CD14-positive monocyte (primary cell): ENCODE data around the gene WDPCP. TPM values are rescaled to one million over a fixed set of nuclear protein-coding genes. Genes with fewer than 3 reads are reported as not detected.
A peak's percentile ranks its signal among the peaks of the same experiment; 100 is the strongest.
"Not testable (repeated sequence)": the region's sequence is repeated elsewhere in the genome, so short reads cannot be mapped to it uniquely, and the experiment has no call there.

Experiments
- DNase-seq, 3 donors: peaks; one replicate each; pipeline ENCODE4 v3.0.0-alpha.2; 2011 to 2022
- H2AFZ ChIP-seq: 2 replicates; pipeline ENCODE4 v1.6.0; 2012; ENCODE audit warnings: mild to moderate bottlenecking, low read depth, low read length, inconsistent platforms; ENCODE audit not compliant: insufficient read depth, poor library complexity, severe bottlenecking
- H3K27ac ChIP-seq, 2 donors: 1 replicate in 1 of 2; 2 replicates in 1 of 2; pipeline ENCODE4 v1.5.1; 2012 to 2013; ENCODE audit warnings: low read length in 2 of 2, control low read depth in 1 of 2, inconsistent platforms in 1 of 2, low read depth in 1 of 2, mild to moderate bottlenecking in 1 of 2
- H3K27me3 ChIP-seq, 2 donors: one replicate each; pipeline versions ENCODE4 v1.6.0 to v1.6.1; 2011 to 2013; ENCODE audit warnings: low read length in 2 of 2; ENCODE audit not compliant: control insufficient read depth in 2 of 2, insufficient read depth in 2 of 2
- H3K36me3 ChIP-seq, 2 donors: replicated peaks in 1 of 2; 1 replicate in 1 of 2; 2 replicates in 1 of 2; pipeline versions ENCODE4 v1.5.1 to v1.6.1; 2012 to 2013; ENCODE audit warnings: low read length in 2 of 2, control low read depth in 1 of 2, inconsistent platforms in 1 of 2, mild to moderate bottlenecking in 1 of 2; ENCODE audit not compliant: insufficient read depth in 2 of 2, control insufficient read depth in 1 of 2
- H3K4me1 ChIP-seq, 2 donors: 1 replicate in 1 of 2; 2 replicates in 1 of 2; pipeline versions ENCODE4 v1.5.1 to v1.6.1; 2012 to 2013; ENCODE audit warnings: low read length in 2 of 2, control low read depth in 1 of 2, inconsistent platforms in 1 of 2, mild to moderate bottlenecking in 1 of 2, moderate library complexity in 1 of 2; ENCODE audit not compliant: insufficient read depth in 2 of 2, control insufficient read depth in 1 of 2
- H3K4me2 ChIP-seq: replicated peaks from 2 replicates; pipeline ENCODE3; 2012; ENCODE audit warnings: low read length, moderate library complexity, mild to moderate bottlenecking; ENCODE audit not compliant: poor library complexity, severe bottlenecking; ENCODE audit errors: extremely low read depth
- H3K4me3 ChIP-seq, 3 experiments: fragments of 200-600 bp in 1 of 3; sonication (generic) in 1 of 3; replicated peaks in 1 of 3; 1 replicate in 2 of 3; 2 replicates in 1 of 3; pipeline ENCODE4 v1.5.1; 2011 to 2013; ENCODE audit warnings: low read length in 3 of 3, mild to moderate bottlenecking in 3 of 3, control low read depth in 2 of 3, low read depth in 2 of 3, inconsistent platforms in 1 of 3, moderate library complexity in 1 of 3
- H3K79me2 ChIP-seq: 2 replicates; pipeline ENCODE4 v1.6.0; 2012; ENCODE audit warnings: mild to moderate bottlenecking, control low read depth, inconsistent platforms, low read length, moderate library complexity; ENCODE audit not compliant: insufficient read depth
- H3K9ac ChIP-seq: 2 replicates; pipeline ENCODE4 v1.6.0; 2017; ENCODE audit warnings: low read length, mild to moderate bottlenecking; ENCODE audit not compliant: insufficient read depth, poor library complexity, severe bottlenecking
- H3K9me3 ChIP-seq, 2 donors: replicated peaks in 1 of 2; 1 replicate in 1 of 2; 2 replicates in 1 of 2; pipeline versions ENCODE4 v1.5.1 to v1.6.1; 2012 to 2013; ENCODE audit warnings: low read length in 2 of 2, control low read depth in 1 of 2; ENCODE audit not compliant: control insufficient read depth in 1 of 2, insufficient read depth in 1 of 2
- H4K20me1 ChIP-seq: 2 replicates; pipeline ENCODE4 v1.6.0; 2012; ENCODE audit warnings: mild to moderate bottlenecking, low read length, control low read depth, moderate library complexity; ENCODE audit not compliant: insufficient read depth
- H3K27ac Mint-ChIP-seq, 7 donors: one replicate each; pipeline ENCODE4 v1.8.0; 2020; ENCODE audit warnings: mild to moderate bottlenecking in 7 of 7, mixed read lengths in 7 of 7, moderate library complexity in 6 of 7, inconsistent platforms in 2 of 7
- H3K27me3 Mint-ChIP-seq, 3 donors: one replicate each; pipeline ENCODE4 v1.8.0; 2021 to 2022; ENCODE audit warnings: low read depth in 3 of 3, mild to moderate bottlenecking in 3 of 3, mixed read lengths in 3 of 3, moderate library complexity in 3 of 3, inconsistent platforms in 1 of 3
- H3K36me3 Mint-ChIP-seq, 2 donors: one replicate each; pipeline ENCODE4 v1.8.0; 2020; ENCODE audit warnings: mixed read lengths in 2 of 2, inconsistent platforms in 1 of 2, mild to moderate bottlenecking in 1 of 2
- H3K4me1 Mint-ChIP-seq: one replicate; pipeline ENCODE4 v1.8.0; 2020; ENCODE audit warnings: mild to moderate bottlenecking, mixed read lengths
- H3K4me3 Mint-ChIP-seq, 2 donors: one replicate each; pipeline ENCODE4 v1.8.0; 2020; ENCODE audit warnings: mild to moderate bottlenecking in 2 of 2, mixed read lengths in 2 of 2, moderate library complexity in 1 of 2
- H3K9me3 Mint-ChIP-seq, 7 donors: one replicate each; pipeline ENCODE4 v1.8.0; 2020 to 2022; ENCODE audit warnings: mixed read lengths in 7 of 7, mild to moderate bottlenecking in 6 of 7, moderate library complexity in 6 of 7, inconsistent platforms in 2 of 7
- WGBS: methylation state at CpG from one replicate; pipeline ENCODE4 v1.1.5; 2013; ENCODE audit warnings: missing lambda C conversion rate; ENCODE audit not compliant: insufficient coverage; 5-methylcytosine and 5-hydroxymethylcytosine counted together
- intact Hi-C, 2 donors: fragments of 100-400 bp; cut with micrococcal nuclease; formaldehyde crosslinking; loops; one replicate each; pipeline versions ENCODE4 v1.15.0 to v1.15.1; 2023
- polyA plus RNA-seq, 3 donors: library from polyadenylated mRNA; depleted of rRNA in 1 of 3; unstranded in 2 of 3; stranded (reverse) in 1 of 3; fragments of 300-500 nt in 2 of 3; fragments of >200 nt in 1 of 3; fragmentation: Illumina TruSeq in 2 of 3; gene quantifications; 1 replicate in 2 of 3; 2 replicates in 1 of 3; pipeline ENCODE4 v1.2.3, GENCODE V29; 2012 to 2021
- TF ChIP-seq, protein P1 (sequence below): fragments of 200-600 bp; IDR thresholded peaks from one replicate; pipeline ENCODE4 v1.8.0; 2022; ENCODE audit warnings: antibody characterized with exemption, mild to moderate bottlenecking

The WDPCP gene
- polyA plus RNA-seq, 3 donors, result 3.3 to 5.2 (median 3.7) TPM

DNA sequence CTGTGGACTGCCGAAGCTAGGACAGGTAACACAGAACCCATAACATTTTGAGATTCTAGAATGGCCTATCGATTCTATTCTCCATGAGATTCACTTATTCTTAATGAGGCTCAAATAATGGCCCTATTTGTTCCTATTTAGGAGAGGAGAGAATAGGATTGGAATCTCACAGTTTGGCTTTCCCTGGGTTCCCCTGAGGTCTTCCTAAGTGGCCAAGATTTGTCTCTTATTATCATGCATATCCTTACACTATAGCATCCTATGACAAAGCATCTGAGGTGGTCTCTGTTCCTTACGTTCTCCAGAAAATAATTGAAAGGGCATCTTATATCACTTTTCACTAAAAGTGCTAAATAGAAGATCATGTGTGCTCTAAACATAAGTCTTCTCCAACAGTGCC is 9.5 kb downstream of the WDPCP start:
- Histone ChIP-seq H3K4me2 (no peak overlapping the region), H3K36me3 (no peaks in the 10 kb centered on the region), H3K4me1 (no peaks in the 10 kb centered on the region), H3K4me3 (no peak overlapping the region), H3K9me3 (peaks cover 0 to 8% of the 10 kb centered on the region in 2 donors), H3K9ac (no peak overlapping the region), H2AFZ (no peak overlapping the region), H4K20me1 (no peaks in the 10 kb centered on the region), H3K27ac (no peak overlapping the region), H3K27me3 (no peaks in the 10 kb centered on the region), H3K79me2 (peaks cover 29% of the 10 kb centered on the region)
- no peak for DNase-seq
- intact Hi-C loops, result no loop called here
- no CpG with 5 or more reads among the region's 3 CpGs for WGBS
- peaks cover 0 to 2% (median 0%) of the 10 kb centered on the region in 3 donors for H3K27me3 Mint-ChIP-seq
- peaks cover 3% of the 10 kb centered on the region in 2 donors for H3K36me3 Mint-ChIP-seq
- peaks cover 3 to 8% (median 5%) of the 10 kb centered on the region in 7 donors for H3K9me3 Mint-ChIP-seq
- peaks cover 7% of the 10 kb centered on the region for H3K4me1 Mint-ChIP-seq
- TF ChIP-seq, protein P1, sequence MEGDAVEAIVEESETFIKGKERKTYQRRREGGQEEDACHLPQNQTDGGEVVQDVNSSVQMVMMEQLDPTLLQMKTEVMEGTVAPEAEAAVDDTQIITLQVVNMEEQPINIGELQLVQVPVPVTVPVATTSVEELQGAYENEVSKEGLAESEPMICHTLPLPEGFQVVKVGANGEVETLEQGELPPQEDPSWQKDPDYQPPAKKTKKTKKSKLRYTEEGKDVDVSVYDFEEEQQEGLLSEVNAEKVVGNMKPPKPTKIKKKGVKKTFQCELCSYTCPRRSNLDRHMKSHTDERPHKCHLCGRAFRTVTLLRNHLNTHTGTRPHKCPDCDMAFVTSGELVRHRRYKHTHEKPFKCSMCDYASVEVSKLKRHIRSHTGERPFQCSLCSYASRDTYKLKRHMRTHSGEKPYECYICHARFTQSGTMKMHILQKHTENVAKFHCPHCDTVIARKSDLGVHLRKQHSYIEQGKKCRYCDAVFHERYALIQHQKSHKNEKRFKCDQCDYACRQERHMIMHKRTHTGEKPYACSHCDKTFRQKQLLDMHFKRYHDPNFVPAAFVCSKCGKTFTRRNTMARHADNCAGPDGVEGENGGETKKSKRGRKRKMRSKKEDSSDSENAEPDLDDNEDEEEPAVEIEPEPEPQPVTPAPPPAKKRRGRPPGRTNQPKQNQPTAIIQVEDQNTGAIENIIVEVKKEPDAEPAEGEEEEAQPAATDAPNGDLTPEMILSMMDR, result no peak
- no peak overlapping the region for H3K27ac Mint-ChIP-seq
- H3K4me3 Mint-ChIP-seq, result no peak overlapping the region

DNA sequence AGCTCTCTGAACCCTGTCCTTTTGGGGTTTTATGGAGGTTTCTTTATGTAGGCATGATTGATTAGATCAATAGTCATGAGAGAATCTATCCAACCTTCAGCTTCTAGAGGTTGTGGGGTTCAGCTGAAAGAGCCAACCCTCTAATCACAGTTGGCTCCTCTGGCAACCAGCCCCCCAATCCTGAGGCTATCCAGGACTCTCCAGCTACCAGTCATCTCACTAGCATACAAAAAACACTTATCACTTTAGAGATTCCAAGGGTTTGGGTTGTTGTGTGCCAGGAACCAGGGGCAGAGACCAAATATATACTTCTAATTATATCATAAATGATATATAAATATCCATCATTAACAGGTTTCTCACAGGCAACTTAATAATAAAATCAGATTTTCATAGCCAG is 11.7 kb downstream of the WDPCP start:
- H3K27me3 ChIP-seq, result no peaks in the 10 kb centered on the region
- H3K9me3 ChIP-seq, result peaks cover 3 to 8% of the 10 kb centered on the region in 2 donors
- Mint-ChIP-seq H3K9me3 (peaks cover 6 to 18% (median 12%) of the 10 kb centered on the region in 7 donors), H3K4me1 (peaks cover 4% of the 10 kb centered on the region), H3K27me3 (peaks cover 0 to 2% (median 0%) of the 10 kb centered on the region in 3 donors), H3K4me3 (no peak overlapping the region), H3K27ac (no peak overlapping the region), H3K36me3 (peaks cover 3% of the 10 kb centered on the region in 2 donors)
- H3K4me3 ChIP-seq, result no peak overlapping the region
- TF ChIP-seq, protein P1, result no peak
- no peak overlapping the region for H3K9ac ChIP-seq
- intact Hi-C loops, result no loop called here
- H3K27ac ChIP-seq, result no peak overlapping the region
- no peaks in the 10 kb centered on the region for H3K4me1 ChIP-seq
- H4K20me1 ChIP-seq, result no peaks in the 10 kb centered on the region
- no peak overlapping the region for H2AFZ ChIP-seq
- no peak overlapping the region for H3K4me2 ChIP-seq
- peaks cover 20% of the 10 kb centered on the region for H3K79me2 ChIP-seq
- no peaks in the 10 kb centered on the region for H3K36me3 ChIP-seq
- no peak for DNase-seq

DNA sequence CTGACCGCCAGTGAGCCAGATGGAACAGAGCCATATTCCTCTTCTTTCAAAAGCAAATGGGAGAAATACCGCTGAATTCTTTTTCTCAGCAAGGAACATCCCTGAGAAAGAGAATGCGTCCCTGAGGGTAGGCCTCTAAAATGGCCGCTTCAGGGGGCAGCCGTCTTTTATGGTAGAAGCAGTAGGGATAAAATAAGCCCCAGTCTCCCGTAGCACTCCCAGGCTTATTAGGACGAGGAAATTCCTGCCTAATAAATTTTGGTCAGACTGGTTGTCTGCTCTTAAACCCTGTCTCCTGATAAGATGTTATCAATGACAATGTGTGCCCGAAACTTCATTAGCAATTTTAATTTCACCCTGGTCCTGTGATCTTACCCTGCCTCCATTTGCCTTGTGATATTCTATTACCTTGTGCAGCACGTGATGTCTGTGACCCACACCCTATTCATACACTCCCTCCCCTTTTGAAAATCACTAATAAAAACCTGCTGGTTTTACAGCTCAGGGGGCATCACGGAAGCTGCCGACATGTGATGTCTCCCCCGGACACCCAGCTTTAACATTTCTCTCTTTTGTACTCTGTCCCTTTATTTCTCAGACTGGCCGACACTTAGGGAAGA is 14.4 kb downstream of the WDPCP start:
- Mint-ChIP-seq H3K9me3 (peaks cover 11 to 22% (median 17%) of the 10 kb centered on the region in 7 donors), H3K27ac (peak overlapping the region in 1 of 7 donors; percentile 50), H3K36me3 (peaks cover 3 to 12% of the 10 kb centered on the region in 2 donors)
- H3K36me3 ChIP-seq, H3K27me3 ChIP-seq, intact Hi-C loops, H3K4me2 ChIP-seq, H3K4me3 ChIP-seq, H3K27ac ChIP-seq, DNase-seq, H3K79me2 ChIP-seq, H3K27me3 Mint-ChIP-seq, H4K20me1 ChIP-seq, H3K4me1 ChIP-seq, H2AFZ ChIP-seq, H3K9ac ChIP-seq, H3K4me1 Mint-ChIP-seq, H3K4me3 Mint-ChIP-seq: not testable (repeated sequence)
- H3K9me3 ChIP-seq, result peaks cover 5 to 15% of the 10 kb centered on the region in 2 donors
- WGBS, result 98% methylated on average over 6 of the region's 13 CpGs
